ENCODE data around the gene KRT15. TPM values are rescaled to one million over a fixed set of nuclear protein-coding genes. Genes with fewer than 3 reads are reported as not detected.

The KRT15 gene
- total and polyA plus RNA-seq, 9 of the 15 experiments (the other 6 are each of a cell fraction or from before 2014, with no cell fraction given) = 0.28 to 4.4 (median 0.56) TPM

DNA sequence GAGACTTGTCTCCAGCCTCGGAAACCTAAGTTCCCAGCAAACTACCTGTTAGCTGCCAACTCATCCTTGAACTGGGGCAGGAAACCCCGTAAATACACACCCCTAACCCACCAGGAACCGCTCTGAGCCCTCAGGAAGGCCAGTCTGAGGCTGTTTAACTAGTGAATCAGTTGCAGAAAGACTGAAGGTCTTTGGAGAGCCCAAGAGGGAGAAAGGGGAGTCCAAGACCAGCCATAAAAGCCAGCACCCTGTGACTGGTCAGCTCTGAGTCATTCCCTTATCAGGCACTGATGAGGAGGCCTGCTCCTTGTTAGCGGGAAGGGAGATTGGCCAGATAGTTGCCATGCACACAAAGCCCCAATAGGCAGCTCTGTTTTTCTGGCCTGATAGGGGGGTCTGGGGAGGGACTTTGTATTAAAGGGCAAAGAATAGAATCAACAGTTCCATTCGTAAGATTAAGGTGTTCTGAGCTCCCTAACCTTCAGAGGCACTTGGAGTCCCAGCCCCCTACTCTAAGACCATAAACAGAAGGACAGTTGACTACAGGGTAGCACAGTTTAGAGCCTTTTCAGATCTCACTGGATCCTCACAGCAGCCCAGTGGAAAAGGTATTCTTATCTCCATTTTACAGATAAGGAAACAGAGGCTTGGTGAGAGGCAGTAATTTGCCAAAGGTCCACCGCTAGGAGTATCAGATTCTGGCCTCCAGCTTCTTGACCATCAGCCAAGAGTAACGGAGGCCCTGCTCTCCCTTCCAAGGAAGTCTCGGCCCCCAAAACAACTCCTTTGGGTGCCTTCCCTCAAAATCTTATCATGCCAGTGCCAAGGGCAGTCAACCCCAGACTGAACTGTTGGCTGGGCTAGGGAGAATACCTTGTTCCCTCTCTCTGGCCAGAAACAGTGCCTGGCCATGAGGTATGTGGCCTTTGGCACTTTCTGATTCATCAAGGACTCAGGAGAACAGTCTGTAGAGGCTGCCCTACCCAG, 11.7 kb upstream of the KRT15 start (continued):
- TF ChIP-seq NR0B1 (IDR thresholded peaks at IDR 0.05; ENCODE audit: partially characterized antibody) (no peak), KLF1 (tag; IDR thresholded peaks at IDR 0.05) (no peak), PML (IDR thresholded peaks at IDR 0.05; ENCODE audit: low read length) (0 out of 2 replicates have a peak, but pooled peaks have one; percentile 12), ZNF140 (CRISPR knock-in tag; IDR thresholded peaks at IDR 0.05) (no peak), MAFK (IDR thresholded peaks at IDR 0.05; ENCODE audit: low read length) (peak; percentile 43; the same call in 1 of the 2 replicates), GABPB2 (CRISPR knock-in tag; conservative IDR thresholded peaks at IDR 0.05) (no peak), NONO (IDR thresholded peaks at IDR 0.05; ENCODE audit: low read depth in 2 of 2, low read length in 1 of 2) (no peak), PTBP1 (IDR thresholded peaks at IDR 0.05; ENCODE audit: low read depth, low read length) (0 out of 2 replicates have a peak, but pooled peaks have one; percentile 20), TGIF2 (CRISPR knock-in tag; IDR thresholded peaks at IDR 0.05) (no peak), ZNF280A (IDR thresholded peaks at IDR 0.05; ENCODE audit: low read depth, partially characterized antibody) (no peak), KAT8 (IDR thresholded peaks at IDR 0.05; ENCODE audit: low read depth) (no peak), OTX1 (CRISPR knock-in tag; IDR thresholded peaks at IDR 0.05) (peak; percentile 46; the same call in 1 of the 2 replicates), PHTF2 (CRISPR knock-in tag; IDR thresholded peaks at IDR 0.05) (no peak), ZNF23 (CRISPR knock-in tag; IDR thresholded peaks at IDR 0.05) (no peak), ILK (tag; IDR thresholded peaks at IDR 0.05; ENCODE audit: borderline replicate concordance, low read depth) (no peak)
- TF ChIP-seq, protein P1, sequence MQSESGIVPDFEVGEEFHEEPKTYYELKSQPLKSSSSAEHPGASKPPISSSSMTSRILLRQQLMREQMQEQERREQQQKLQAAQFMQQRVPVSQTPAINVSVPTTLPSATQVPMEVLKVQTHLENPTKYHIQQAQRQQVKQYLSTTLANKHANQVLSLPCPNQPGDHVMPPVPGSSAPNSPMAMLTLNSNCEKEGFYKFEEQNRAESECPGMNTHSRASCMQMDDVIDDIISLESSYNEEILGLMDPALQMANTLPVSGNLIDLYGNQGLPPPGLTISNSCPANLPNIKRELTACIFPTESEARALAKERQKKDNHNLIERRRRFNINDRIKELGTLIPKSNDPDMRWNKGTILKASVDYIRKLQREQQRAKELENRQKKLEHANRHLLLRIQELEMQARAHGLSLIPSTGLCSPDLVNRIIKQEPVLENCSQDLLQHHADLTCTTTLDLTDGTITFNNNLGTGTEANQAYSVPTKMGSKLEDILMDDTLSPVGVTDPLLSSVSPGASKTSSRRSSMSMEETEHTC (IDR thresholded peaks at IDR 0.05) = peak; percentile 92
- TF ChIP-seq, protein P2, sequence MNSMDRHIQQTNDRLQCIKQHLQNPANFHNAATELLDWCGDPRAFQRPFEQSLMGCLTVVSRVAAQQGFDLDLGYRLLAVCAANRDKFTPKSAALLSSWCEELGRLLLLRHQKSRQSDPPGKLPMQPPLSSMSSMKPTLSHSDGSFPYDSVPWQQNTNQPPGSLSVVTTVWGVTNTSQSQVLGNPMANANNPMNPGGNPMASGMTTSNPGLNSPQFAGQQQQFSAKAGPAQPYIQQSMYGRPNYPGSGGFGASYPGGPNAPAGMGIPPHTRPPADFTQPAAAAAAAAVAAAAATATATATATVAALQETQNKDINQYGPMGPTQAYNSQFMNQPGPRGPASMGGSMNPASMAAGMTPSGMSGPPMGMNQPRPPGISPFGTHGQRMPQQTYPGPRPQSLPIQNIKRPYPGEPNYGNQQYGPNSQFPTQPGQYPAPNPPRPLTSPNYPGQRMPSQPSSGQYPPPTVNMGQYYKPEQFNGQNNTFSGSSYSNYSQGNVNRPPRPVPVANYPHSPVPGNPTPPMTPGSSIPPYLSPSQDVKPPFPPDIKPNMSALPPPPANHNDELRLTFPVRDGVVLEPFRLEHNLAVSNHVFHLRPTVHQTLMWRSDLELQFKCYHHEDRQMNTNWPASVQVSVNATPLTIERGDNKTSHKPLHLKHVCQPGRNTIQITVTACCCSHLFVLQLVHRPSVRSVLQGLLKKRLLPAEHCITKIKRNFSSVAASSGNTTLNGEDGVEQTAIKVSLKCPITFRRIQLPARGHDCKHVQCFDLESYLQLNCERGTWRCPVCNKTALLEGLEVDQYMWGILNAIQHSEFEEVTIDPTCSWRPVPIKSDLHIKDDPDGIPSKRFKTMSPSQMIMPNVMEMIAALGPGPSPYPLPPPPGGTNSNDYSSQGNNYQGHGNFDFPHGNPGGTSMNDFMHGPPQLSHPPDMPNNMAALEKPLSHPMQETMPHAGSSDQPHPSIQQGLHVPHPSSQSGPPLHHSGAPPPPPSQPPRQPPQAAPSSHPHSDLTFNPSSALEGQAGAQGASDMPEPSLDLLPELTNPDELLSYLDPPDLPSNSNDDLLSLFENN (IDR thresholded peaks at IDR 0.05; ENCODE audit: low read depth in 2 of 2, low read length in 2 of 2) = peak in 1 of 2 experiments; percentile 76; a peak in 2 of 4 replicates
